Gastrocnemius medialis (tissue), 4 donors: Measurements from ENCODE around the gene PRKD2. TPM values are rescaled to one million over a fixed set of nuclear protein-coding genes. Genes with fewer than 3 reads are reported as not detected.

Experiments
- ATAC-seq, 2 donors: fragments of 150-250 bp; one replicate each; pipeline ENCODE4 v1.9.1; 2016
- DNase-seq, 2 donors: peaks; one replicate each; pipeline ENCODE4 v3.0.0-alpha.2; 2019
- H3K27ac ChIP-seq, 4 donors: fragments of 200-600 bp; sonication (generic); 1 replicate in 1 of 4; 2 replicates in 3 of 4; pipeline ENCODE4 v1.5.1; 2016 to 2018; ENCODE audit warnings: mild to moderate bottlenecking in 2 of 4, moderate library complexity in 1 of 4
- H3K27me3 ChIP-seq, 3 donors: fragments of 200-600 bp; sonication (generic) in 2 of 3; 1 replicate in 1 of 3; 2 replicates in 2 of 3; pipeline versions ENCODE4 v1.5.1 to v1.6.0; 2016 to 2019; ENCODE audit warnings: mild to moderate bottlenecking in 1 of 3, moderate library complexity in 1 of 3
- H3K36me3 ChIP-seq, 2 donors: fragments of 200-600 bp; sonication (generic) in 1 of 2; one replicate each; pipeline ENCODE4 v1.5.1; 2017 to 2018
- H3K4me1 ChIP-seq, 2 donors: fragments of 200-600 bp; sonication (generic) in 1 of 2; one replicate each; pipeline ENCODE4 v1.5.1; 2016 to 2017; ENCODE audit warnings: mild to moderate bottlenecking in 2 of 2
- H3K4me3 ChIP-seq, 4 donors: fragments of 200-600 bp; sonication (generic) in 3 of 4; 1 replicate in 1 of 4; 2 replicates in 3 of 4; pipeline ENCODE4 v1.5.1; 2016 to 2019; ENCODE audit warnings: mild to moderate bottlenecking in 2 of 4
- H3K9me3 ChIP-seq, 3 donors: fragments of 200-600 bp; sonication (generic) in 2 of 3; 1 replicate in 1 of 3; 2 replicates in 2 of 3; pipeline ENCODE4 v1.5.1; 2016 to 2019
- POLR2A ChIP-seq, 2 donors: fragments of 450-650 bp; IDR thresholded peaks; one replicate each; pipeline ENCODE4 v1.6.1; 2017; ENCODE audit warnings: antibody characterized with exemption in 2 of 2, mild to moderate bottlenecking in 2 of 2, moderate library complexity in 2 of 2
- in situ Hi-C, 4 donors: fragments of 200-750 bp; cut with MboI; loops; one replicate each; pipeline versions ENCODE4 v1.15.0 to v1.8.0; 2017; ENCODE audit warnings: low sequenced_read_pairs in 4 of 4
- intact Hi-C: fragments of 100-400 bp; cut with DNase I; formaldehyde crosslinking; loops from one replicate; pipeline ENCODE4 v1.15.1; 2023; ENCODE audit warnings: low total_unique reads
- total RNA-seq, 4 donors: library from RNA; depleted of rRNA; stranded (reverse); fragments of >200 nt; gene quantifications; one replicate each; pipeline versions ENCODE4 v1.1.0 to v1.2.3, GENCODE V29; 2016
- TF ChIP-seq, protein P1 (sequence below), 5 experiments: fragments of 450-650 bp in 3 of 5; fragments of 200-600 bp in 2 of 5; sonication (generic) in 2 of 5; IDR thresholded peaks in 4 of 5; conservative IDR thresholded peaks in 1 of 5; 1 replicate in 4 of 5; 2 replicates in 1 of 5; pipeline ENCODE4 v1.5.1; 2016 to 2019; ENCODE audit warnings: antibody characterized with exemption in 5 of 5, mild to moderate bottlenecking in 3 of 5, moderate library complexity in 3 of 5

Gene PRKD2
- total RNA-seq, 4 donors from 2014 or later, result 4.2 to 7.2 (median 6.1) TPM

DNA sequence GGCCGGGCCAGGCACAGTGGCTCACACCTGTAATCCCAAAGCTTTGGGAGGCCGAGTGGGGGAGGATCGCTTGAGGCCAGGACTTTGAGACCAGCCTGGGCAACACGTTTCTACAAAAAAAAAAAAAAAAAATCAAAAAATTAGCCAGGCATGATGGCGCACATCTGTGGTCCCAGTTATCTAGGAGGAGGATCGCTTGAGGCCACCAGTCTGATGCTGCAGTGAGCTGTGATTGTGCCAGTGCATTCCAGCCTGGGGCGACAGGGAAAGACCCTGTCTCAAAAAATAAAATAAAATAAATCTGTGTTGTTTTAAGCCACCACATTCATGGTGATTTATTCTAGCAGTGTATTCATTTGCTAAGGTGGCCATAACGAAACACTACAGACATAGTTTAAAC is 51.8 kb downstream of the PRKD2 start:
- Histone ChIP-seq H3K27ac (no peak overlapping the region), H3K9me3 (no peaks in the 10 kb centered on the region), H3K4me3 (no peak overlapping the region), H3K36me3 (no peaks in the 10 kb centered on the region), H3K4me1 (peaks cover 11 to 13% of the 10 kb centered on the region in 2 donors), H3K27me3 (peaks cover 4 to 5% (median 5%) of the 10 kb centered on the region in 3 donors)
- ATAC-seq (no peak), DNase-seq (no peak)
- intact Hi-C loops (no loop called here), in situ Hi-C loops (loop anchor here in 1 of 4 donors (10.0 kb wide), 2 partner anchors 50 to 130 kb away; no protein-coding TSS in a partner anchor)
- no peak for TF ChIP-seq POLR2A (IDR thresholded peaks at IDR 0.05)
- TF ChIP-seq, protein P1, sequence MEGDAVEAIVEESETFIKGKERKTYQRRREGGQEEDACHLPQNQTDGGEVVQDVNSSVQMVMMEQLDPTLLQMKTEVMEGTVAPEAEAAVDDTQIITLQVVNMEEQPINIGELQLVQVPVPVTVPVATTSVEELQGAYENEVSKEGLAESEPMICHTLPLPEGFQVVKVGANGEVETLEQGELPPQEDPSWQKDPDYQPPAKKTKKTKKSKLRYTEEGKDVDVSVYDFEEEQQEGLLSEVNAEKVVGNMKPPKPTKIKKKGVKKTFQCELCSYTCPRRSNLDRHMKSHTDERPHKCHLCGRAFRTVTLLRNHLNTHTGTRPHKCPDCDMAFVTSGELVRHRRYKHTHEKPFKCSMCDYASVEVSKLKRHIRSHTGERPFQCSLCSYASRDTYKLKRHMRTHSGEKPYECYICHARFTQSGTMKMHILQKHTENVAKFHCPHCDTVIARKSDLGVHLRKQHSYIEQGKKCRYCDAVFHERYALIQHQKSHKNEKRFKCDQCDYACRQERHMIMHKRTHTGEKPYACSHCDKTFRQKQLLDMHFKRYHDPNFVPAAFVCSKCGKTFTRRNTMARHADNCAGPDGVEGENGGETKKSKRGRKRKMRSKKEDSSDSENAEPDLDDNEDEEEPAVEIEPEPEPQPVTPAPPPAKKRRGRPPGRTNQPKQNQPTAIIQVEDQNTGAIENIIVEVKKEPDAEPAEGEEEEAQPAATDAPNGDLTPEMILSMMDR (IDR thresholded peaks at IDR 0.05 in 4 of 5, conservative IDR thresholded peaks at IDR 0.05 in 1 of 5), result no peak

DNA sequence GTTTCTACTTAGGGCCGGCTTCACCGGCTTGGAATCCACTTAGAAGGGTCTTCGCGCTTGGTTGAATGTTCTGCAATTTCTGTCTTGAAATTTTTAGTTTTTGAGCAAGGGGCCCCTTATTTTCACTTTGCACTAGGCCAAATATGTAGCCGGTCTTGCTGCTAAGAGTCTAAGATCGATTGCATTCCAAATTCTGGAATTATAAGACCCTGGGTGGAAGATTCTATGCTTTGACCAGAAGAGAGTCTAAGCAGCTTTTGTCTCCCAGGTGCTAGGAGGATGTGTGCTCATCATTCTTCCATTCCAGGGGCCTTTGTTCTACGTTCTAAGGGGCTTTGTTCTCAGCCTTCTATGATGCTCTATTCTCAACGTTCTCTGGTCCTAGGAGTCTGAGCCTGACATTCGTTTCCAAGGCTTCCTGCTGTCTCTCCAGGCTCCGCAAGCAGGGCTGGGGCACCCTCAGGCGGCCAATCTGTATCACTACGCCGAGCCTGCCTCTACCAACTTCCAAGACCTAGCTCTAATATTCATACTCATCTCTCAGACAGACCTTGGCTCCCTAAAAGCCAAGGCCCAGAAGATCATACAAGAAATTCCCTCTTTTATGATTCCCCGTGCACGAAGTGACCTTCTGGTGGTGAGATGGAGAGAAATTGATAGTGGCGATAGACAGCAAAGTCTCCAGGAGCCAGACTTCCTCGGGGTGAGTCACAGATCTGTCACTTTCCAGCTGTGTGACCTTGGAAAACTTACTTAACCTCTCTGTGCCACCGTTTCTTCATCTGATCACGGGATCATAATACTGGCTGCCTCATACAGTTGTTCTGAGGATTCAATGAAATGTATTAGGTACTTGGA is 55.0 kb downstream of the PRKD2 start:
- in situ Hi-C loops, result loop anchor here (5.0 to 10.0 kb wide), 4 partner anchors 45 to 127 kb away; no protein-coding TSS in a partner anchor
- peak overlapping the region; percentile 76 to 86 (median 79) for H3K27ac ChIP-seq
- TF ChIP-seq POLR2A (IDR thresholded peaks at IDR 0.05), result no peak
- TF ChIP-seq, protein P1 (IDR thresholded peaks at IDR 0.05 in 4 of 5, conservative IDR thresholded peaks at IDR 0.05 in 1 of 5), result peak; percentile 79 to 93 (median 91)

DNA sequence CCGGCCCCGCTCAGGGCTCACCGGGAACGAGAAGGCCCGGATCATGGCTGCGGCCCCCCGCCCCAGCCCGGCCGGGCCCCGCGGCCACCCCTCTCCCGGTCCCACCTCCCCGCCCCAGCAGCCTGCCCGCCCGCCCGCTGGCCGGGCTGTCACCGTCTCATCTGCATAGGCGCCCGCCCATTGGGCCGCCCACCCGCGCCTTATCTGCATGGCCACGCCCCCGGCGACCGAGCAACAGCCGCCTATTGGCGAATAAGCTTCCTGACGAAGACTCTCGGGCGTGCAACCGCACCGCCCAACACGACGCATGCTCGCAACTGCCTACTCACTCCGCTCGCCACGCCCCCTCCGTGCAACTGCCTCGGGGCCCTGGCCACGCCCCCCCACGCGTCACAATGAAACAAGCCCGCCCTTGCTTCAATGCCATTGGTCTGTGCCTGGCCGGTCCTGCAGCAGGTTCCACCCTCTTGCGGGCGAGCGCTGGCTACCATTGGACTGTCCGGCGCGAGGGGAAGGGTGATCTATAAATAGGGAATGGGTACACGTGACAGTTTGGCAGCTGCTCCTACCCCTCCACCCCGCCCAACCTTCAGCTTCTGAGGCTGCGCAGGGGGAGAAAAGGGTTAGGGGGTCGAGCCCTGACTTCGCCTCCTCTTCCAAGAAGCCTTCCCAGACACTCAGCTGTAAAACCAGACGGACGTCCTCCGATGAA is 55.7 kb downstream of the PRKD2 start, which contains the start of gene DACT3:
Gene DACT3 (minus strand): TSS at position 163 of the 712 bp plus-strand sequence. CDS start 118 bp downstream, at position 45.
- TF ChIP-seq, protein P1 (IDR thresholded peaks at IDR 0.05 in 4 of 5, conservative IDR thresholded peaks at IDR 0.05 in 1 of 5), result no peak
- TF ChIP-seq POLR2A (IDR thresholded peaks at IDR 0.05), result no peak
- no peaks in the 10 kb centered on the region for H3K9me3 ChIP-seq
- DNase-seq (peak; percentile 100), ATAC-seq (peak; percentile 92 to 94)
- H3K4me3 ChIP-seq, result peak within 1 kb of the TSS; percentile 61 to 79 (median 71)
- peaks cover 17 to 18% of the 10 kb centered on the region in 2 donors for H3K4me1 ChIP-seq
- intact Hi-C loops (loop anchor here (1.0 kb wide), 3 partner anchors 27 to 85 kb away; partner anchors contain the start of genes CALM3, FKRP and STRN4), in situ Hi-C loops (loop anchor here (5.0 to 10.0 kb wide), 4 partner anchors 44 to 126 kb away; no protein-coding TSS in a partner anchor)
- peak within 1 kb of the TSS; percentile 76 to 86 (median 79) for H3K27ac ChIP-seq
- H3K27me3 ChIP-seq, result peaks cover 14 to 20% (median 16%) of the 10 kb centered on the region in 3 donors
- H3K36me3 ChIP-seq, result no peaks in the 10 kb centered on the region

More for the DNA sequence above, 55.0 kb downstream of the PRKD2 start:
- peaks cover 14 to 20% (median 16%) of the 10 kb centered on the region in 3 donors for H3K27me3 ChIP-seq
- peaks cover 17 to 18% of the 10 kb centered on the region in 2 donors for H3K4me1 ChIP-seq
- DNase-seq (peak; percentile 69 to 83), ATAC-seq (peak; percentile 75 to 77)
- H3K4me3 ChIP-seq, result peak overlapping the region; percentile 42 to 70 (median 50)
- no peaks in the 10 kb centered on the region for H3K9me3 ChIP-seq
- no peaks in the 10 kb centered on the region for H3K36me3 ChIP-seq
- intact Hi-C loops, result loop anchor here (1.0 kb wide), 4 partner anchors 28 to 84 kb away; partner anchors contain the start of genes CALM3, FKRP and STRN4

GRCh38 chr19:46660551-46661019 is 56.3 kb downstream of the PRKD2 start:
- H3K27me3 ChIP-seq, result peaks cover 14 to 20% (median 16%) of the 10 kb centered on the region in 3 donors
- H3K9me3 ChIP-seq, result no peaks in the 10 kb centered on the region
- ATAC-seq (peak; percentile 16 to 31), DNase-seq (no peak)
- peak overlapping the region; percentile 51 to 63 (median 57) for H3K27ac ChIP-seq
- in situ Hi-C loops (loop anchor here (5.0 to 10.0 kb wide), 4 partner anchors 43 to 126 kb away; no protein-coding TSS in a partner anchor), intact Hi-C loops (loop anchor here (1.0 kb wide), 3 partner anchors 26 to 86 kb away; partner anchors contain the start of genes CALM3, FKRP and STRN4)
- peak overlapping the region; percentile 61 to 79 (median 71) for H3K4me3 ChIP-seq
- TF ChIP-seq, protein P1 (IDR thresholded peaks at IDR 0.05 in 4 of 5, conservative IDR thresholded peaks at IDR 0.05 in 1 of 5), result no peak
- peak in 1 of 2 donors; percentile 19 for TF ChIP-seq POLR2A (IDR thresholded peaks at IDR 0.05)
- no peaks in the 10 kb centered on the region for H3K36me3 ChIP-seq
- peaks cover 17 to 18% of the 10 kb centered on the region in 2 donors for H3K4me1 ChIP-seq
